OCI-M2 (cell line): ENCODE results near the gene CLCC1.

Experiments used
- DNase-seq: peaks from one replicate; lab custom pipeline; 2025; ENCODE audit not compliant: unreplicated experiment; lab: John Stamatoyannopoulos, UW

CLCC1 gene

GRCh38 chr1:108925920-108926319 lies 37.4 kb downstream of the CLCC1 start:
- DNase-seq, result no peak

GRCh38 chr1:108916788-108917187 lies 46.5 kb downstream of the CLCC1 start:
- no peak for DNase-seq
